ENCODE results near the gene CARD10.

CARD10 gene

DNA sequence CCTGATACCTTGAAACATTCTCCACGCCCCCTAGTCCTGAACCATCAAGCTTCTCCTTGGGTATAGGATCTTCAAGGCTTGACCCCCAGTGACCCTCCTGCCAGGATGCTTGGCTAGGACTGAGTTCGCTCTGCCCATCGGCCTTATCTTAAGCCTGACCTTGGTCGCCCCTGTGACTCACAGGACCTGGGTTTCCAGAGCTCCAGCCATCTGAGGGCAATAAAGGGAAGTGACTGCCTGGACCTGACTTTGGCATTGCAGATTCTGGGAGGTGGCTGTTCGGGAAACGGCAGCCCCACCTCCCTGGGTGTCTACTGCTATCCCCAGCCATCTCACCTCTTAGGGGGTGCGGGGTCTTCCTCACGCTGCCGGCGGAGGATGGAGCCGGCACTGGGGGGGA is 15.4 kb downstream of the CARD10 start:
- no peak for DNase-seq (ENCODE audit: low read depth)

GRCh38 chr22:37503183-37503683 is 16.0 kb downstream of the CARD10 start:
- DNase-seq (ENCODE audit: low read depth) = no peak

DNA sequence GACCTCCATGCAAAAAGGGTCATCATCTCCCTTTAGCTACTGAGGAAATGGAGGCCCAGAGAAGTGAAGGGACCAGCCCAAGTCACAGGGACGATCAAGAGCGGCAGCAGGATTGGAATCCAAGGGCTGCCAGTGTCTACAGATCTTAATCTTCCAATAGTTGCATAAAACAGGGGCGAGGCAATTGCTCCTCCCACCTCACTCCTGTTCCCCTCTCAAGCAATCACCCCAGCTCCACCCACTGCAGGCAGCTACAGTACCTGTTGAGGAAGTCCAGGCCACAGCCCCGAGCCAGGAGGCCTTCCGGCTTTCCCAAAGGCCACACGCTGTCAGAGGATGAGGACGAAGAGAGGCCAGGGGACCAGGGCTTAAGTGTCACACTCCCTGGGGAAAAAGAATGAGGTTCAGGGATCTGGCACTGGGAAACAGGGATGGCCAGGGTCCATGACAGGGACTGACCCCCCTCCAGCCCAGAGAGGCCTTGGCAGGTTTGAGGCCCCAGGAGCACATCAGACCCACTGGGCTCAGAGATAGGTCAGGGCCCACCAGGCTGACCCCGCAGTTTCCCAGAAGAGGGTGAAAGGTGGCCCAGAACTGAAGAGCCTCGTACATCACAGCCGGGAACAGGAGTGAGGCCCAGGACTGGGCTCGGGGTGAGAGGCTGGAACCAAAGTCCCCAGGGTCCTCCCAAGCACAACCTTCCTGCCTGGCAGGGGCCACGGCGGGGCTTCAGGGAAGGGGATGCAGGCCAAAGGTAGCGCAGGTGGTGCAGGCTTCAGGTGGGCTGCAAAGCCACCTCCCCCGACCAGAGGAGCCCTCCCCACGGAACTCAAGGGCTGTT is 16.7 kb downstream of the CARD10 start:
- no peak for DNase-seq (ENCODE audit: low read depth)

DNA sequence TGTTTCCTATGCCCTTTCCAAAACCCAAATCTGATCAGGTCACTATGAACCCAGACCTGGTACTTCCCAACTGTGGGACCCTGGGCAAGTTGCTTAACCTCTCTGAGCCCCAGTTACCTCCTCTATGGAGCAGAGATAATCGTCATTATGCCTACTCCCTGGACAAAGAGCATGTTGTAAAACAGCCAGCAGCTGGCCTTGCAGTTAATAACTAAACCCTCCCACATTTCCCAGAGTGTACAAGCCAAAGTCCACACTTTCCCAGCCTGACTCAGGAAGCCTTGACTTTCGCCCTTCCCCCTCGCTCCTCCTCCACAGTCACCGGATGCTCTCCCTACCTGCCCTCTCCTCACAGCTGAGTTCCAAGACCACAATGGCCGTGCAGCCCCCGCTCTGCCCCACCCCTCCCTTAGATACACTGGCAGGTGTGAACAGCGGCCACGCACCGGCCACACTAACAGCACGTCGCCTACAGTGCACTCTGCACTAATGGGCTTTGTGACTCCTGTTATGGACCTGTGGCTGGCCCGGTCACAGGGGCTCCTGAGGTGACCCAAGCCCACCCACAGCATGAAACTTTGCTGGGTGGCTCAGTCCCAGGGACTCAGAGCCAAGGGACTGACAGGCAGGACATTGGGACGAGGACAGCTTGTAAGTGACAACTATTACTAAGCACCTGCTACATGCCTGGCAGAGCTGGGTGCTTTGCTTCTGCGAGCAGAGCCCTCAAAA is 17.4 kb downstream of the CARD10 start:
- DNase-seq (ENCODE audit: low read depth) = peak; percentile 65

GRCh38 chr22:37500745-37501609 is 18.2 kb downstream of the CARD10 start:
- DNase-seq (ENCODE audit: low read depth) = no peak

DNA sequence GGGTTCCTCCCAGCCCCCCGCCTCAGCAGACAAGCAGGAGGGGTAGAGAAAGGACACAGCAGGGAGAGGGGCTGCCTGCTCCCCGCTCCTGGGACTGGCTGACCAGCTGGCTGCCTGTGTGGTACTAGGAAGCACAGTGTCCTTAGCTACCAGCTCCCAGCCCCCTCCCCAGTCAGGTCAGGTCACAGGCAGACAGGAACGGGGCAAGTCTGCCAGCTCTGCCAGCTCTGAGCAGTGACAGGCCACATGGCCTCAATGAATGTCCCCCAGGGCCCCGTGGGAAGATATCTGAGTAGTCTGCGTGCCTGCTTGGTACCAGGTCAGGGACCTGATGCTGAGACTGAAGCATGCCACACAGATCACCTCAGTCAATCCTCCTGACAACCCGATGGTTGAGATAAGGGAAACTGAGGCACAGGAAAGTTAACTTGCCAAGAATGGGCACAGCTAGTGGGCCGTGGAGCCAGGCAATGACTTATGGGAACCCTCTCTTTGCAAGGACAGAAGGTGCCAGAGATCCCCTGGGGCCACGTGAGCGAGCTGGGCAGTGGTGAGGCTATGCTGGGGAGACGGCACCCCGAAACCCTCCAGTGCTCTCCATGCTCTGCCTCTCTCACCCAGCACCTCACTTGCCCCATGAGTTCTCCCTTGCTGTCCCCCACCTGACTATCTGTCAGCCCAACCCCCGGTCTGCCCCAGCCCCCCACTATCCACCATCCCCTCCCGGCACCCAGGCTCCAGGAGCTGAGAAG is 19.2 kb downstream of the CARD10 start:
- no peak for DNase-seq (ENCODE audit: low read depth)

GRCh38 chr22:37499027-37499707 is 20.0 kb downstream of the CARD10 start:
- DNase-seq (ENCODE audit: low read depth) = no peak

GRCh38 chr22:37498289-37498909 is 20.8 kb downstream of the CARD10 start:
- DNase-seq (ENCODE audit: low read depth) = no peak

DNA sequence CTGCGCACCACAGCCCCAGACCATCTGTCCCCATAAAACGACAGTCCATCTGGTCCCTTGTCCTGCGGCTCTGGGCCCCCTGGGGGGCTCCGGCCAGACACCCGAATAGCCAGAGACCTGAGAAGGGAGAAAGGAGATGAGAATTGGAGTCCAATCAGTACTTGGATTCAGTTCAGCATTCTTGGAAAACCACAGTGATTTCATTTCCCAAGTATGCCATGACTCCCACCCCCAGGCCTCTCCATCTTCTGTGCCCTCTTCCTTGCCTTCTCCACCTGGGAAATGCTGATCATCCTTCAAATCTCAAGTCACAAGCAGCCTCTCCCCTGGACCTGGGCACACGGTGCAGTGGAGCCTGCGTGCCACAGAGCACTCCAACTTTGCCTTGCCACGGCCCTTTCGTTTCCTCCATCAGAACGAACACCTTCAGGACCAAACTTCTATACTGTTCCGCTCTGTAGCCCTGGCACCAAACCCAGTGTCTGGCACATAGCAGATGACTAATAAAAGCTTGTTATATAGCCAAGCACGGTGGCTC is 22.1 kb downstream of the CARD10 start:
- peak; percentile 72 for DNase-seq (ENCODE audit: low read depth)

DNA sequence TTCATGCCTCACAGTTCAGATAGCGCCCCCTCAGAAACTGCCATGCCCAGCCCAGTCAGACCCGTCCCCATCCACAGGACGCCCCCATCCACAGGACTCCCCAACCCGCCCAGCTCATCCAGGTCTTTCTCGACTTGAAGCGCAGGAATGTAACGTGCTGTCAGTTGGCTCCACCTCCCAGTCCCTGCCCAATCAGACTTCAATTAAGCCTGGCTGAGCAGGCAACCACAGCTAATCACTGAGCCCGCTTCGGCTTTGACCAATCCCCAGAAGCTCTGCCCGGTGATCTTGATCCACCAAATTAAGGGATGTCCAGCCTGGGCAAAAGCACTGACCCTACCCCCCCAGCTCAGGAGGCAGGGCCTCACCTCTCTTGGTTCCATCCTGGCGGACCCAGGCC is 22.6 kb downstream of the CARD10 start:
- peak; percentile 12 for DNase-seq (ENCODE audit: low read depth)

DNA sequence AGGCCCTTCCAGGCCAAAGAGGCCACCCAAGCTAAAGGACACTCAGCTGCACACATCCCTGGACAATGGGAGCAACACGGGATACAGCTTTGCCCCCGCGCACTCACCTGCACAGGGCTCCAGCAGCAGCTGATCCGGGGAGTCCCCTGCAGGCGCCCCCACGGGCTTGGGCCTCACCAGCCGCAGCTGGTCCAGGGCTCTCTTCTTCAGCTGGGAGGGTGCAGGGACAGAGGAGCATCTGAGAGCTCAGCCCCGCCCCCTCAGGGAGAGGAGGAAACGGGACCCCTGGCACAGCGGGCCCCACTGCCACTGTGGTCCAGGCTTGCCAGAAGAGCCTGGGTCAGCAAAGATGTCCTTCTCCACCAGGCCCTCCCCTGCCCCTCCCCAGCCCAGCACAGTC is 25.2 kb downstream of the CARD10 start:
- no peak for DNase-seq (ENCODE audit: low read depth)

DNA sequence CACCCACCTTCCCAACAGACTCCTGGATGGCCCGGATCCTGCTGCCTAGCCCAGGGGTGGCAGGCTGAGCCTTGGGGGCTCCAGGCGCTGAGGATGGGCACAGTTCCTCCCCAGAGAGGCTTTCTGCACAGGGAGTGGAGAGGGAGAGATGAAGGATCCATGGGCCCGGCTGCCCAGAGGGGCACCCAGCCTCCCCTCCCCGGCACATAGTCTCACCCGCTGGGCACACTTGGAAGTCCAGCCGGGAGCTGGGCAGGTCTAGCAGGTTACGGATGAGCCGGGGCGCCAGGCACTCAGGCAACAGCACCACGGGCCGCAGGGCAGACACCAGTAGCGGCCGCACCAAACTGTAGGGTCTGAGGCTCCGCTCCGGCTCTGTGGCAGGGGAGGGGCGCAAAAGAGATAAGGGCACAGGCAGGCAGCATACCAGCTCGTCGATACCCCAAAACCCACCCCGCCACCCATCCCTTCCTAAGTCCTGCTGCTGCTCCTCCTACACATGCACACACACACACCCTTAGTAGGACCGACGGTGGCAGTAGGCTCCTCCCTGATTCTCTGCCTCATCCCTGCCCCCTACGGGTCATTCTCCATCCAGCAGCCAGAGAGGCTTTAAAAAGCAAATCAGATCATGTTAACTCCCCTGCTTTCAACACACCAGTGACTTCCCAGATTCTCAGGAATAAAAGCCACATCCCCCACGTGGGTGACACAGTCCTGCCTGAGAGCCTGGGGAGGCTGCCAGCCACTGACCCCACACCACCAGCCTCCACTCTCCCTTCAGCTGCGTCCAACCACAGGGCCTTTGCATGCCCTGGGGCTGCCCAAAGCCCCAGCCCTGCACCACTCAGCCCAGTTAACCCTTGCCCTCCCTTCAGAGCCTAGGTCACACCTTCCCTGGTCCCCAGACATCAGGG is 26.5 kb downstream of the CARD10 start:
- peak; percentile 25 for DNase-seq (ENCODE audit: low read depth)

DNA sequence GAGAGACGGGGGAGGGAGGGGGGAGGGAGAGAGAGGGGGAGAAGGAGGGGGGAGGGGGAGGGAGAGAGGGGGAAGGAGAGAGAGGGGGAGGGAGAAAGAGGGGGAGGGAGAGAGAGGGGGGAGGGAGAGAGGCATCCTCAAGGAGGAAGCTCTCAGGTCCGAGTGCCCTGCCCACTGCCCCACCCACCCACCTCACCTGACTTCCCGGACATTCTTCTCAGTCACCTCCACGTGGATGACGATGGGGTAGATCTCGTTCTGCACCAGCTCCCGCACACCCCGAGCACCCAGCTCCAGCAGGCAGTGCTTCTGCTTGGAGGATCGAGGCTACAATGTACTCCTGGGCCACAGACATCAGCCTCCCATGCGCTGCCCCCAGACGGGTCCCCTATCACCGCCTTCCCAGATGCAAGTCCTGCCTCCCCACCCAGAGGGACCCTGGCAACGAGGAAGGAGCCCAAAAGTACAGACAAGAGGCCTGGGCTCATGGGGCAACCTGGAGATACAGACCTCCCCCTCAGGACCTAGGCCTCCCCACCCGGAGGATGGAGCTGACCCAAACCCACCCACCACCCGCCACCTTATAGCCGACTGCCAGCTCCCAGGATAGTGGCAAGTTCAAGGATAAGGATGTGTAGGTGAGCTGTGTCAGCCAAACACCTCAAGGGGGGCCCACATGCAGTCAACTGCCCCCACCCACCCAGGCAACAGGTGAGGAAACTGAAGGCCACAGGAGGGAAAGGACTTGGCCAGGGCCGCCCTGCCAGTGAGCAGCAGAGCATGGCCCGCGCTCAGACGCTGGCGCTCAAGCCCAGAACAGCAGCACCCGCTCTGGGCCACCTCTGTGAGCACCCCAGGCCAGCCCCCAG is 27.4 kb downstream of the CARD10 start:
- DNase-seq (ENCODE audit: low read depth) = no peak

DNA sequence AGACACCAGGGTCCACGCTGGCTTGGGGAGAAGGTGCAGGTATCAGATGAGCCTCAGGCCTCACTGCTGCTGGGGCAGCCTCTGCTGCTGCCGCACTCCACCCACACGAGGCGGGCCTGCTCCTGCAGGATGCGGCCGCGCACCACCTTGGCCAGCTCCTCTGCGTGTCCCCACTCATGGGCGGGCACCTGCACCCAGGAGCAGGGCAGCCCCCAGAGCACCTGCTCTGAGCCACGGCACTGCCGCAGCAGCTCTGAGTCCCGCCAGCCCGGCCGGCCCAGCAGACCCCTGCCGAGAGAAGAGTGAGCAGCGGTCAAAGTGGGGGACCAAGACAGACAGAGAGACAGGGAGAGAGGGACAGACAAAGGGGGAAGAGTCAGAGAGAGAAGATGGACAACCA is 28.1 kb downstream of the CARD10 start:
- no peak for DNase-seq (ENCODE audit: low read depth)

- DNase-seq (ENCODE audit: low read depth) = no peak
These were observed 29.2 kb downstream of the CARD10 start for GRCh38 chr22:37489983-37490382.

DNA sequence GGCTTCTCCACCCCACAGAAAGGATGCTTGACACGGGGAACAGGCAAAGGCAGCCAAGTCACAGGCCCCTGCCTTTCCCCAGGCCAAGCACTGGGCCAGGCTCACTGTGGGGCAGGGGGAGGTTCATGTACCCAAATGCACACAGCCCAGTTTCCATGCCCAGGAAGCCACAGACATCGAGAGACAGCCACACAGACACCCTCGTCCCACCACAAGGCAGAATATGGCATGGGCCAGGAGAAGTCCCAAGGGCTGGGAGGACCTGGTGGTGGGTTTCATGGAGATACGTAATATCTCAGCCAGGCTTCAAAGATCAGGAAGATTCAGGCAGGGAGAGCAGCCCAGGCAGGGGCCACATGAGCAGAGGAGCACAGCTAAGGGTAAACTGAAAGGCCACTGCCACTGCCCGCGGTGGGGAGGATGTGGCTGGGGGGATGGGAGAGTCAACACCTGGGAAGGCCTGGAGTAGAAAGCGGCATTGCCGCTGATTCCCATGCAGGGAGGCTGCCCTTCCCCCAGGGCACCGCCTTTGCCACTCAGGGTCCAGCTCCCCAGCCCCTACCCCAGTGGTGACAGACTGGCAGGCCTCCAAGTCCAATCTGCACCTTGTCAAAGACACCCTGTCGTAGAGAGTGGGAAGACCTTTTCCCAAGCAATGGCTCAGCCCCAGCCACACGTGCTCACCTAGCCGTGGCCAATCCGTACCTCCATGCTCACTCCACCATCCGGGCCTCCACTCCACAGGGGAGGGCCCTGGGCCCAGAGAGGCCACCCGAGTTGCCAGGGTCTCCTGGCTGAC is 30.7 kb downstream of the CARD10 start:
- no peak for DNase-seq (ENCODE audit: low read depth)

DNA sequence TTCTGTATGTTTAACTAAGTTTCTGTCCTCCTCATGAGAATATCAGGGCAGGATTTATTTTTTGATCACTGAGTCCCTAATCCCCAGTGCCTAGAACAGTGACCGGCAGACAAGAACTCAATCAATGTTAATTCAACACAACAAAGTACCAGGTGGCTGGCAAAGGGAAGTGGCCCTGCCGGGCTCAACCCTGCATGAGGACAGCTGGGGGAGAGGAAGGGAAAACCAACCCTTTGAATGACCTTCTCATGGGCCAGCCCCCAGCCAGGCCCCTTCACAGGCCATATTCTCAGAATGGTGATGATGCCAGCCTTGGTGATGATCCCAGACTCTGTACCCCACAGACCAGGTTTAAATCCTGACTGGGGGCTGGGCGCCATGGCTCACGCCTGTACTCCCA is 31.6 kb downstream of the CARD10 start:
- DNase-seq (ENCODE audit: low read depth) = no peak

Data from GM04503 (cell line).